HepG2 (cell line): ENCODE data around the gene MTA2. TPM values are rescaled to one million over a fixed set of nuclear protein-coding genes. Genes with fewer than 3 reads are reported as not detected.

Experiments used
- ASH2L ChIP-seq: fragments of 300-600, 200-600 bp; sonication (generic); IDR thresholded peaks from 2 replicates; pipeline ENCODE4 v1.7.0; 2017; ENCODE audit warnings: low read depth, mild to moderate bottlenecking, moderate library complexity, mixed read lengths, low read length; ENCODE audit not compliant: insufficient read length
- ATF6 ChIP-seq: sonication (generic); formaldehyde crosslinking; conservative IDR thresholded peaks from 2 replicates; pipeline ENCODE4 v1.4.0; 2020; ENCODE audit warnings: missing genetic modification reagents
- CEBPG ChIP-seq: IDR thresholded peaks from 2 replicates; pipeline ENCODE4 v1.6.1; 2016
- DNMT3B ChIP-seq: conservative IDR thresholded peaks from 2 replicates; pipeline ENCODE4 v1.6.1; 2016; ENCODE audit warnings: missing biosample characterization, control low read depth
- E2F5 ChIP-seq: sonication (generic); formaldehyde crosslinking; conservative IDR thresholded peaks from 2 replicates; pipeline ENCODE4 v1.4.0; 2020; ENCODE audit warnings: missing genetic modification reagents
- GZF1 ChIP-seq: sonication (generic); formaldehyde crosslinking; IDR thresholded peaks from 2 replicates; pipeline ENCODE4 v1.5.1; 2020; ENCODE audit warnings: mild to moderate bottlenecking, missing genetic modification reagents
- KLF12 ChIP-seq: sonication (generic); formaldehyde crosslinking; IDR thresholded peaks from 2 replicates; pipeline ENCODE4 v1.4.0; 2020; ENCODE audit warnings: missing genetic modification reagents, borderline replicate concordance
- KLF9 ChIP-seq: IDR thresholded peaks from 2 replicates; pipeline ENCODE4 v1.6.1; 2016; ENCODE audit warnings: low read depth
- MAZ ChIP-seq, 2 experiments: sonication (generic) in 1 of 2; formaldehyde crosslinking in 1 of 2; IDR thresholded peaks; 2 replicates each; pipeline versions ENCODE4 v1.5.0 to v1.6.1; 2012 to 2020; ENCODE audit warnings: low read depth in 2 of 2, mild to moderate bottlenecking in 2 of 2, borderline replicate concordance in 1 of 2, improper control_type of control experiment in 1 of 2, low read length in 1 of 2, missing genetic modification reagents in 1 of 2, moderate library complexity in 1 of 2
- NFIC ChIP-seq: IDR thresholded peaks from 2 replicates; pipeline ENCODE4 v1.6.1; 2012; ENCODE audit warnings: mild to moderate bottlenecking, low read length, inconsistent platforms
- NRL ChIP-seq: sonication (generic); formaldehyde crosslinking; IDR thresholded peaks from 2 replicates; pipeline ENCODE4 v1.5.0; 2020; ENCODE audit warnings: missing genetic modification reagents, mild to moderate bottlenecking, moderate library complexity, borderline replicate concordance
- PCBP2 ChIP-seq: fragments of 200-400 bp; formaldehyde crosslinking; optimal IDR thresholded peaks from 2 replicates; pipeline ENCODE3; 2018; ENCODE audit warnings: low read length, low read depth; ENCODE audit not compliant: poor library complexity, severe bottlenecking
- PHF8 ChIP-seq: sonication (generic); formaldehyde crosslinking; IDR thresholded peaks from 2 replicates; pipeline ENCODE4 v1.5.0; 2020; ENCODE audit warnings: missing genetic modification reagents
- POGK ChIP-seq: sonication (generic); formaldehyde crosslinking; conservative IDR thresholded peaks from 2 replicates; pipeline ENCODE4 v1.8.0; 2022; ENCODE audit warnings: mild to moderate bottlenecking, moderate library complexity, missing genetic modification reagents
- POLR2G ChIP-seq: fragments of 200-400 bp; formaldehyde crosslinking; IDR thresholded peaks from 2 replicates; pipeline ENCODE4 v1.6.1; 2018; ENCODE audit warnings: mild to moderate bottlenecking, low read depth, low read length, moderate library complexity
- RCOR2 ChIP-seq: IDR thresholded peaks from 2 replicates; pipeline ENCODE4 v1.6.1; 2016; ENCODE audit warnings: missing biosample characterization, missing genetic modification reagents
- RFX3 ChIP-seq: IDR thresholded peaks from 2 replicates; pipeline ENCODE4 v1.6.1; 2016; ENCODE audit warnings: missing biosample characterization, missing genetic modification reagents
- RFXANK ChIP-seq: IDR thresholded peaks from 2 replicates; pipeline ENCODE4 v1.6.1; 2016
- SKI ChIP-seq: fragments of 450-650 bp; IDR thresholded peaks from one replicate; pipeline ENCODE4 v1.6.1; 2018; ENCODE audit warnings: mild to moderate bottlenecking; ENCODE audit not compliant: partially characterized antibody
- TAF15 ChIP-seq: fragments of 200-400 bp; formaldehyde crosslinking; IDR thresholded peaks from one replicate; pipeline ENCODE4 v1.6.1; 2018; ENCODE audit warnings: mild to moderate bottlenecking, low read depth, low read length; ENCODE audit not compliant: poor library complexity, severe bottlenecking
- THAP7 ChIP-seq: sonication (generic); formaldehyde crosslinking; IDR thresholded peaks from 2 replicates; pipeline ENCODE4 v1.8.1; 2023; ENCODE audit warnings: mild to moderate bottlenecking, missing genetic modification reagents
- ZBTB21 ChIP-seq: sonication (generic); formaldehyde crosslinking; IDR thresholded peaks from 2 replicates; pipeline ENCODE4 v1.4.0; 2020; ENCODE audit warnings: missing genetic modification reagents
- ZFP62 ChIP-seq: sonication (generic); formaldehyde crosslinking; IDR thresholded peaks from 2 replicates; pipeline ENCODE4 v1.4.0; 2020; ENCODE audit warnings: missing genetic modification reagents
- ZNF556 ChIP-seq: sonication (generic); formaldehyde crosslinking; IDR thresholded peaks from 2 replicates; pipeline ENCODE4 v1.4.0; 2020; ENCODE audit warnings: mild to moderate bottlenecking, missing genetic modification reagents, borderline replicate concordance
- ZNF576 ChIP-seq: sonication (generic); formaldehyde crosslinking; IDR thresholded peaks from 2 replicates; pipeline ENCODE4 v1.4.0; 2020; ENCODE audit warnings: mild to moderate bottlenecking, missing genetic modification reagents
- ZNF660 ChIP-seq: sonication (generic); formaldehyde crosslinking; IDR thresholded peaks from 2 replicates; pipeline ENCODE4 v1.5.1; 2020; ENCODE audit warnings: mild to moderate bottlenecking, low read depth, missing genetic modification reagents, borderline replicate concordance
- polyA plus RNA-seq, 8 experiments: library from polyadenylated mRNA; depleted of rRNA in 3 of 8; stranded (reverse) in 7 of 8; unstranded in 1 of 8; fragments of >200 nt; fragmentation: Illumina TruSeq in 4 of 8; extraction: Trizol in 4 of 8; gene quantifications; 2 replicates each; pipeline versions ENCODE4 v1.2.1 to v1.2.3, GENCODE V29; 2011 to 2016; ENCODE audit warnings: low read depth in 4 of 8, missing spikeins in 1 of 8, mixed read lengths in 1 of 8; ENCODE audit not compliant: insufficient read depth in 1 of 8
- total RNA-seq, 5 experiments: library from RNA; depleted of rRNA; stranded (reverse); fragments of >200 nt; fragmentation: Illumina TruSeq; extraction: Trizol; gene quantifications; 2 replicates each; pipeline ENCODE4 v1.2.3, GENCODE V29; 2016; ENCODE audit warnings: low read depth in 1 of 5

MTA2 gene
- total and polyA plus RNA-seq, 2 of the 13 experiments (the other 11 are each of a cell fraction or from before 2014, with no cell fraction given), result 14.0 to 70.0 TPM

GRCh38 chr11:62546244-62546928 lies 55.3 kb downstream of the MTA2 start, which contains the start of gene AHNAK (continued):
- TF ChIP-seq POGK (CRISPR knock-in tag) (no peak; the same call in 1 of the 2 replicates), SKI (no peak), MAZ (IDR thresholded peaks at IDR 0.05; ENCODE audit: borderline replicate concordance, low read depth, low read length) (no peak), MAZ (CRISPR knock-in tag; IDR thresholded peaks at IDR 0.05; ENCODE audit: low read depth) (no peak), KLF9 (CRISPR knock-in tag) (no peak), ASH2L (no peak), TAF15 (no peak), PCBP2 (no peak), POLR2G (peak; percentile 59; the same call in 1 of the 2 replicates), GZF1 (CRISPR knock-in tag) (no peak), ZNF556 (no peak), ZNF660 (no peak), RFX3 (CRISPR knock-in tag) (no peak), RFXANK (CRISPR knock-in tag) (no peak), KLF12 (peak; percentile 66; the same call in 1 of the 2 replicates), ZBTB21 (CRISPR knock-in tag) (no peak), ATF6 (CRISPR knock-in tag) (0 out of 2 replicates have a peak, but pooled peaks have one; percentile 23), RCOR2 (no peak), NRL (CRISPR knock-in tag) (no peak), PHF8 (CRISPR knock-in tag) (no peak; the same call in none of the 2 replicates), ZFP62 (CRISPR knock-in tag) (no peak; the same call in 1 of the 2 replicates), NFIC (no peak), ZNF576 (CRISPR knock-in tag) (no peak), CEBPG (CRISPR knock-in tag) (no peak), DNMT3B (CRISPR knock-in tag) (no peak), E2F5 (CRISPR knock-in tag) (no peak), THAP7 (CRISPR knock-in tag) (no peak)
